GM20000 (cell line): ENCODE measurements around the gene EXOC2.

ENCODE experiments used
- DNase-seq: peaks from one replicate; pipeline ENCODE4 v3.0.0; 2012; ENCODE audit warnings: low spot score
- CTCF ChIP-seq: IDR thresholded peaks from 2 replicates; pipeline ENCODE4 v1.5.1; 2012; ENCODE audit warnings: mild to moderate bottlenecking, control low read depth; ENCODE audit errors: extremely low read depth, missing control alignments

Gene EXOC2

GRCh38 chr6:508614-509013, 184.3 kb downstream of the EXOC2 start:
- no peak for DNase-seq
- no peak for TF ChIP-seq CTCF

- no peak for DNase-seq
Observed at GRCh38 chr6:508006-508405, 184.9 kb downstream of the EXOC2 start.

GRCh38 chr6:506920-507622, 185.9 kb downstream of the EXOC2 start:
- DNase-seq = no peak
- TF ChIP-seq CTCF = no peak

More at GRCh38 chr6:508006-508405, 184.9 kb downstream of the EXOC2 start:
- TF ChIP-seq CTCF = no peak

- peak; percentile 59 for DNase-seq
- TF ChIP-seq CTCF = no peak
Observed at GRCh38 chr6:506508-506907, 186.4 kb downstream of the EXOC2 start.

- DNase-seq = no peak
- TF ChIP-seq CTCF = no peak
Observed at GRCh38 chr6:505374-505773, 187.6 kb downstream of the EXOC2 start.

GRCh38 chr6:504446-504980, 188.4 kb downstream of the EXOC2 start:
- no peak for TF ChIP-seq CTCF
- DNase-seq = no peak

- no peak for TF ChIP-seq CTCF
- DNase-seq = no peak
Observed at GRCh38 chr6:503610-504362, 189.2 kb downstream of the EXOC2 start.
